Erythroblast (primary cell): Measurements from ENCODE around the gene KRT77.

Experiments
- DNase-seq, 2 experiments: peaks; one replicate each; lab custom pipeline; 2025; lab: John Stamatoyannopoulos, UW
- GATA1 ChIP-seq: IDR thresholded peaks from 2 replicates; pipeline ENCODE4 v1.6.1; 2011; ENCODE audit warnings: low read depth, mild to moderate bottlenecking, control low read depth, low read length, moderate library complexity
- POLR2A ChIP-seq: IDR thresholded peaks from 2 replicates; pipeline ENCODE4 v1.6.1; 2011; ENCODE audit warnings: mild to moderate bottlenecking, low read length

The KRT77 gene

DNA sequence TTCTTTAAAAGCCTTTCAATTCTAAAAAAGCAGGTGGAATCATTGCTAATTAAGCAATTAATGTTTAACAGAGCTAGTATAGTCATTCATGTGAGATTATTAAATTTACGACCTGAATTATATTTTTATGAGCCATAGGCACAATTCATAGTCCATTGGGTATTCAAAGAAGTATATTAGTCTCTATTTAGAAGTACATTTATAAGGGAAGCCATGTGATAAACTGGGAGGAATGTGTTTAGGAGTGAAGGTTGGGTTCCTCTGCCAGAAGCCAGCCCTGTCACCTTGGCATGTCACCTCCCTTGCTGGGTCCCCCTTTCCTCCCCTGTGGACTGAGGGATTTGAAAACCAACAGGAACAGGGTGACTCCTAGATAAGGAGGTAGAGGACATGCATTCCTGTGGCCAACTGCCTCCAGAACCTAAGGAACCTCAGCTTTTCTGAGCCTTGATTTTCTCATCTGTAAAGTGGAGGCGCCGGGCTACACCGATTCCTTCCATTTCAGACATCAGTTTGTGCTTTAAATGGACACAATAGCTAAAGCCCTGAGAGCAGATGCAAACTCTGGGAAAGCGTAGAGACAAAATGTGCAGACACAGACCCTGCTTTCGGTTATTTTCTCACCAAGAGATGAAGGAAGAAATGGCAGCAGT lies 45.9 kb downstream of the KRT77 start:
- TF ChIP-seq GATA1 (no peak), POLR2A (no peak)
- DNase-seq: no peak

DNA sequence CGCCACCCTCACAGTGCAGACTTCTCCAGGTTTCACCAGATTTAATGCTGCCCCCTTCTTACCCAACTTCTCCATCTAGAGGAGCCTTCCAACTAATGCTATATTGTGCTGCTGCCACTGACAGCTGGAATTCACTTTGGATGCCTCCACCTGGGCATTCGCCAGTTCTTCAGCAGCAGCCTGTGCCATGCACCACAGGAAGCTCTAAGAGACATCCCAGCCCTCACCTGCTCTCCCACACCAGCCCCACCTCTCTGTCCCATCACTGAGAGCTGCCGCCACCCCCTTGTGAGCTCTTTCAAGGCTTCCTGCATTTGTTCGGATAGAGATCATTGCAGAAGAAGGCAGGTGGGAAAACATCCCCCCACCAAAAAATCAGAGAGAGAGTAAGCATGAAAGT lies 46.7 kb downstream of the KRT77 start:
- no peak for DNase-seq

DNA sequence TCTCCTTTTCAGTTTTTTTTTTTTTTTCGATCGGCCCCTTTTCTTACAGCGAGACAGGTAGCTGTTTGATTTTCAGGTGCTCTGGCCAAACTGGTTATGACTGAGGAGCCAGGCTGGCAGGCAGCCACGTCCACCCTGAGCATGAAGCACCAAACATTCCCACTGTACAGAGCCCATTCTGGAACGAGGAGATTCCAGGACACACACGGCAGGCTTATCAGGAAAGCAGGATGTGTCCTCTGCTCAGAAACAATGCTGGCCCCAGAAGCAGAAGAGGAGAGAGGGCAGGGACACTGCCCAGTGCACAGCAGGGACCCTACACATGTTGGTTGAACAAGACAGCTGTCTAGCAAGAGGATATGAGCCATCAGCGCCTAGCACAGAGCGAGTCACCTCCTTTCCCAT lies 47.6 kb downstream of the KRT77 start:
- no peak for DNase-seq

More for the DNA sequence above, 46.7 kb downstream of the KRT77 start:
- TF ChIP-seq POLR2A: no peak
- no peak for TF ChIP-seq GATA1

DNA sequence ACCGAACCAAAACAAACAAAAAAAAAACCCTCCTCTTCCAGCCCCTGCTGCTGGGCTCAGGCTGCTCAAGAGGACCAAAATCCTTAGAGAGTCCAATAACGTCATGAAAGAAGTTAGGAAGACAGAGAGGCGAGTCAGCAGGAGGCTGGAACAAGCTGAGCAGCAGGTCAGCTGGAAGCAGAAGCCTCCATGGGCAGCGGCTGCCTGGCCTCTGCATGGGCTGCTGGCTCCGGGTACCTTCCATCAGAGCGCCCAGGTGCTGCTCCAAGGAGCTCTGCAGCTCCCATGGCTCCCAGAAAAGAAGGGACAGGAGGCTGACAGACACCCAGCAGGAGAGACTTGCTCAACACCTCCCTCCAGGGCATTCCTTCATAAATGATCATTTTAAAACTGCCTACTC lies 48.1 kb downstream of the KRT77 start:
- no peak for DNase-seq
- TF ChIP-seq GATA1 (no peak), POLR2A (no peak)

More for the DNA sequence above, 47.6 kb downstream of the KRT77 start:
- no peak for TF ChIP-seq GATA1
- TF ChIP-seq POLR2A: no peak

DNA sequence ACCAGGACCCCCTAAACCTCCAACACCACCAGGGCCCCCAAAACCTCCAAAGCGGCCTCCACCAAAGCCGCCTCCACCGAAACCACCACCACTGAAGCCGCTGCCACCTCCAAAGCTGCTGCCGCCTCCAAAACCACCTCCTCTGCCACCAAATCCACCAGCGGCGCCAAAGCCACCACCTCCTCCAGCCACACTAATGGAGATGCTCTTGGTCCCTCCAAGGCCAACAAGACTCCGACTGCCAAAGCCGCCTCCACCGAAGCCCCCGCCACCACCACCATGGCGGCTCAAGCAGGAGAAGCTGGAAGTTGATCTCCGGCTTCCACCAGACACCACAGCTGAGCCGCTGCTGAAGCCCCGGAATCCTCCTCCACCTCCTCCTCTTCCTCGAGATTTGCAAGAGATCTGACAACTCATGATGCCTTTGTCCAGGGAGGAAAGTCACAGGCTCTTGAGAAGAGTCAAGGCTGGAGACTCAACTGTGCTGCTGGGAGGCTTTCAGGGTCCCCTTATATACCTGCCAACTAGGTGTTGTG lies 51.5 kb downstream of the KRT77 start, which contains the start of gene KRT2:
TSS of gene KRT2 (minus strand) at position 486 of the 536 bp plus-strand sequence. CDS start at position 417, 69 bp downstream.
- TF ChIP-seq GATA1: no peak
- TF ChIP-seq POLR2A: no peak
- no peak for DNase-seq

DNA sequence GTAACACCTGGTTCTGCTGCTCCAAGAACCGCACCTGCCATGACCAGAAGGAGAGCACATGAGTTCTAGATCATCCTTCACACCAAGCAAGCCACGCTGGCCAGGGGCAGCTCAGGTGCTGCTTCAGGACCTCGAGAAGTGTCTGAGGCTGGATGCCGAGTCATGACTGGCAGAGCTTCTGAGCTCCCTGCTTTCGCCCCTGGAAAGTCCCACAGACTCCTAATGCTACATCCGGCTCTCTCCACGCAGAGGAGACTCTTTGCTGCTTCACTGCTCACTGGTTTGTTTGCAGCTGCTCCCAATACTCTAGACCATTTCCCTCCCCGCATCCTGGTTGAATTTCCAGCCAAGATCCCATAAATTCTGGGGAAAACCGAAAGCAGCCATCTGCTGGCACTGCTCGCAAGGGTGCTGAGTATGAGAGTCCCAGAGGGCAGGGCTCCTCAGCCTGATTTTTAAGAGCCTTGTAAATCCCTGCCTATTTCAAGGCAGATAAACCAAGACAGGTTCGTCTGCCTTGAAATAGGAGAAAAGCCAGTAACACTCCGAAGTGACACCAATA lies 52.7 kb downstream of the KRT77 start:
- TF ChIP-seq POLR2A: no peak
- no peak for TF ChIP-seq GATA1
- no peak for DNase-seq

DNA sequence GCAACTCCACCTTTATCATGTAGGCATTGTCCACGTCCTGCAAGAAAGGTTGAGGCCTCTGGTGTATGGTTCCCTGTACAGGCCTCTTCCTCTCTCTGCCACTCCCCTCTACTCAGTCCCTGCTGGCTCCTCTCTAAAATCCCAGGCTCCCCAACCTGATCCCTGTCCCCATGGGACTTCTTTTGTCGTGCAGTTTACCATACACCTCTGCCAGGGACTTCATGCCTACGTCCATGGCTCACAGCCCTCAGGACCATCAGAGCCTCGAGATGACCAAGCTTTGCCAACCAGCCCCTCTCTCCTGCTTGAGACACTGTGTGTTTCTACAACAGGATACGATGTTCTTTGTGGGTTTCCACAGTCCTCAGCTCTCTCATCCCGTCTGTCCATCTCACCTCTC lies 54.3 kb downstream of the KRT77 start:
- no peak for DNase-seq

DNA sequence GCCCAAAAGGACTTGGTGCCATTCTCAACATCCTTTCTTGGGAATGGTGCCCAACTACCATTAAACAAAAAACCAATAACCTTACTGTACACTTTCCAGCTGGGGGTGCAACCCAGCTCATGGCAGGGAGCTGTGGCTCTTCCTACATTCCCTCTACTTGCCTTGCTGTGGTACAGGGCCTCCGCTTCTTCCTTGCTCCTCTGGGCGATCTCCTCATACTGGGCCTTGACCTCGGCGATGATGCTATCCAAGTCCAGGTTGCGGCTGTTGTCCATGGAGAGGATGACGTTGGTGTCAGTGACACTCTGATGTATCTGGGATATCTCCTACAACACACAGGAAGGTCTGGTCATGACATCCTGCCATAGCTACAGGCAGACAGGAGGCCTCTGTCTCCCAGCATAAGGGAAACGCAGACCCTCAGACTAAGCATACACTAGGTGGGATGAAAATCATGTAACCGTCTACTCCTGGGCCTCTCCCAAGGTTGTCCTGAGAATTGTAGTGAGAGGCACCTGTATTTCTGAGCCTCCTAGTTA lies 55.2 kb downstream of the KRT77 start:
- no peak for DNase-seq
- TF ChIP-seq GATA1 (no peak), POLR2A (no peak)

More for the DNA sequence above, 54.3 kb downstream of the KRT77 start:
- no peak for TF ChIP-seq GATA1
- no peak for TF ChIP-seq POLR2A

DNA sequence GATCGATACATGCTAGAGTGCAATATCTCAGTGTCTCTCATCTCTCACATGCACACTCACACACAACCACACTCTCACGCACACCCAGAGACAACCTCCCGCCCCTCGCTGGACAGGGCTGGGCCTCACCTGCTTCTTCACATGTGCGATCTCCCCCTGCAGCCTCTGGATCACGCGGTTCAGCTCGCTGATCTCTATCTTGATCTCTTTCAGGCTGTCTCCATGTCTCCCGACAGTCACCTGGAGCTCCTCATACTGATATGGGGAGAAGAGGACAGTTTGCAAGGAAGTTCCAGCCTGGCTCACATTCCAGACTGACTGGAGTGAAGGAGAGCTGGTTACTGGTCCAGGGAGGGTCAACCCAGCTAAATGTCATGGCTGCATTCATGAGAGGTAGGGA lies 55.7 kb downstream of the KRT77 start:
- TF ChIP-seq POLR2A: no peak
- no peak for TF ChIP-seq GATA1
- DNase-seq: no peak

DNA sequence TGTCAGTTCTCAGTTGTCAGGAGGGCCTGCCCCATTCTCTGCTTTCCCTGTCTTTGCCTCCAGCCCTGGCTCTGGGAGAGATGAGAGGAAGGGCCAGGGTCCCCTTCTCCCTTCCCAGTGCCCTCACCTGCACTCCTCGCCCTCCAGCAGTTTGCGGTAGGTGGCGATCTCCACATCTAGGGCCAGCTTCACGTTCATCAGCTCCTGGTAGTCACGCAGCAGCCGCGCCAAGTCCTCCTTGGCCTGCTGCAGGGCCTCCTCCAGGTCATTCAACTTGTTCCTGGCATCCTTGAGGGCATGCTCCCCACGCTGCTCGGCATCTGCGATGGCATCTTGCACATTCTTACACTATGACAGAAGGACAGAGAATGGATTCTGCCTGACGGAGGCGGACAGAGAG lies 56.7 kb downstream of the KRT77 start:
- no peak for DNase-seq
- no peak for TF ChIP-seq GATA1
- TF ChIP-seq POLR2A: no peak

DNA sequence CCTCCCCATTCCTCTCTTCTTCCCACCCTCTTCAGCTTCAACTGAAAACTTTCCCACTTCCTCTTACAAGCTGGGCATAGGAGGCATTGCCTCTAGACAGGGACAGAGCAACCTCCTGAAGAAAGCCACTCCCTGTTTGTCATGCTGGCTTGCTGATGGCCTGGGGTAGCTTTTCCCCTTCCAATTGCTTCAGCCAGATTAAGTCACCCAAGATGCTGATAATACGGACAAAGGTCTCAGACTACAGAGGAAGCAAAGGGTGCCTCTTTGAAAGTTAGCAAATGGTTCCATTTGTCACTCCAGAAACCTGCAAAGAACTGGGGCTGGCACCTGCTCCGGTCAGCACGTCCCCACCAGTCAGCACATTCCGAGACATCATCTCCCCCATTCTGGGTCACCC lies 57.3 kb downstream of the KRT77 start:
- DNase-seq: peak; percentile 57 to 60
- TF ChIP-seq GATA1 (no peak), POLR2A (no peak)

DNA sequence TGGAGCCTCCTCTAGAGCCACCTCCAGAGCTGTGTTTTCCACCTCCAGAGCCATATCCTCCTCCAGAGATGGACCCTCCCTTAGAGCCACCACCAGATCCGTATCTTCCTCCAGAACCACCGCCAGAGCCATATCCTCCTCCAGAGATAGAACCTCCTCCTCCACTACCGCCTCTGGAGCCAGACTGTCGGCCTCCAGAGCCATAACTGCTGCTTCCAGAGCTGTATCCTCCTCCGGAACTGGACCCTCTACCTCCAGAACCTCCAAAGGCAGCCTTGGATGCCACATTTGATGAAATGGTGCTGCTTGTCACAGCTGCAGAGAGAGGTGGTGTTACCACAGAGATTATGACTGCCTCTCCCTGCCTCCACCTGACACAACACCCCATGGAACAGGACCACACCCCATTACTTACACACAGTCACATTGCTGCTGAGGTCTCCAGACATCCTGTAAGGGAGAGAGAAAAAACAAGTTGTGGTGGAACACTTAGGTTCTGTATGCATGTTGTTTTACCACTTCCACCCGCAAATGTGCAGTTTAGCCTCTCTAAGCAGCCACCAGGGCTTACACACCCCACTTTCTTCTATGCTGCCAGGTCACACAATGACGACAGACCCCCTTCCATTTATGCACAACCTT lies 58.1 kb downstream of the KRT77 start:
- DNase-seq: peak; percentile 59 to 65
- TF ChIP-seq GATA1 (no peak), POLR2A (no peak)

DNA sequence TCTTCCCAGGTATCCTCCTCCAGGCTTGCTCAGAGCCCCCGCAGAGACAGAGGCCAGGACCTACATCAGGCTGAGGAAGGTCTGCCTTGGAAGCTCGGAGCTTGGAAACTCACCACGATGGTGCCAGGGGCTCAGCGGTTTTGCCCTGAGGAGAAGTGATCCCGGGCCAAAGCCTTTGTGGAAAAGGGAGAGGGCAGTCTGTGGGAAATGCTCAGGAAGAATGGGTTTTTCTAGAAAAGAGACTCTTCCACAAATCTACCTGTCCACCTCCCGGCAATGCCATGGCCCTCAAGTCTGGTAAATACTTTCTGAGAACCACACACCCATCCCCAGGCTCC lies 59.3 kb downstream of the KRT77 start:
- no peak for DNase-seq
- TF ChIP-seq POLR2A (no peak), GATA1 (no peak)
